Measurements from ENCODE around the gene CREB1. TPM values are rescaled to one million over a fixed set of nuclear protein-coding genes. Genes with fewer than 3 reads are reported as not detected.
"Not testable (repeated sequence)": the region's sequence is repeated elsewhere in the genome, so short reads cannot be mapped to it uniquely, and the experiment has no call there.

Gene CREB1
- polyA plus RNA-seq, 1 donor from 2014 or later = 84.5 TPM

GRCh38 chr2:207496936-207497335 lies 32.8 kb upstream of the CREB1 start:
- not testable (repeated sequence) for H3K36me3 Mint-ChIP-seq, H3K27me3 Mint-ChIP-seq, H3K27ac Mint-ChIP-seq, H3K4me3 Mint-ChIP-seq, H3K9me3 Mint-ChIP-seq
- H3K4me1 Mint-ChIP-seq = peaks cover 23 to 30% (median 25%) of the 10 kb centered on the region in 3 donors

- H3K27ac Mint-ChIP-seq = no peak overlapping the region
- H3K36me3 Mint-ChIP-seq = peaks cover 3% of the 10 kb centered on the region
Measured at GRCh38 chr2:207497596-207497995, 32.2 kb upstream of the CREB1 start.

GRCh38 chr2:207498427-207498826 lies 31.3 kb upstream of the CREB1 start:
- peaks cover 0 to 1% (median 0%) of the 10 kb centered on the region in 3 donors for H3K9me3 Mint-ChIP-seq
- H3K27ac Mint-ChIP-seq = no peak overlapping the region
- H3K4me1 Mint-ChIP-seq = peaks cover 33 to 35% (median 34%) of the 10 kb centered on the region in 3 donors
- H3K36me3 Mint-ChIP-seq = peaks cover 3% of the 10 kb centered on the region
- no peak overlapping the region for H3K4me3 Mint-ChIP-seq
- no peaks in the 10 kb centered on the region for H3K27me3 Mint-ChIP-seq

More at GRCh38 chr2:207497596-207497995, 32.2 kb upstream of the CREB1 start:
- Mint-ChIP-seq H3K9me3 (peaks cover 0 to 1% (median 0%) of the 10 kb centered on the region in 3 donors), H3K4me3 (no peak overlapping the region), H3K27me3 (no peaks in the 10 kb centered on the region), H3K4me1 (peaks cover 29 to 35% (median 31%) of the 10 kb centered on the region in 3 donors)

- Mint-ChIP-seq H3K4me1 (peaks cover 39 to 42% (median 39%) of the 10 kb centered on the region in 3 donors), H3K36me3 (peaks cover 3% of the 10 kb centered on the region), H3K9me3 (peaks cover 0 to 1% (median 0%) of the 10 kb centered on the region in 3 donors), H3K27ac (peak overlapping the region in 1 of 3 donors; percentile 10), H3K4me3 (peak overlapping the region in 1 of 4 donors; percentile 41), H3K27me3 (no peaks in the 10 kb centered on the region)
Measured at GRCh38 chr2:207499114-207499513, 30.6 kb upstream of the CREB1 start.

- Mint-ChIP-seq H3K27ac (peak overlapping the region; percentile 46 to 91 (median 87)), H3K36me3 (peaks cover 3% of the 10 kb centered on the region), H3K9me3 (peaks cover 0 to 1% (median 0%) of the 10 kb centered on the region in 3 donors), H3K27me3 (no peaks in the 10 kb centered on the region), H3K4me1 (peaks cover 56 to 66% (median 61%) of the 10 kb centered on the region in 3 donors), H3K4me3 (peak overlapping the region in 1 of 4 donors; percentile 25)
Measured at GRCh38 chr2:207501802-207502576, 27.8 kb upstream of the CREB1 start.

- peaks cover 3% of the 10 kb centered on the region for H3K36me3 Mint-ChIP-seq
- H3K4me1 Mint-ChIP-seq = peaks cover 56 to 66% (median 61%) of the 10 kb centered on the region in 3 donors
- peaks cover 0 to 1% (median 0%) of the 10 kb centered on the region in 3 donors for H3K9me3 Mint-ChIP-seq
- peak overlapping the region; percentile 46 to 91 (median 87) for H3K27ac Mint-ChIP-seq
- no peaks in the 10 kb centered on the region for H3K27me3 Mint-ChIP-seq
- H3K4me3 Mint-ChIP-seq = peak overlapping the region in 3 of 4 donors; percentile 3 to 82 (median 81)
Measured at GRCh38 chr2:207502577-207503198, 27.1 kb upstream of the CREB1 start.

- Mint-ChIP-seq H3K4me3 (peak overlapping the region; percentile 3 to 82 (median 64)), H3K9me3 (peaks cover 0 to 1% (median 0%) of the 10 kb centered on the region in 3 donors), H3K4me1 (peaks cover 56 to 64% (median 61%) of the 10 kb centered on the region in 3 donors), H3K36me3 (peaks cover 3% of the 10 kb centered on the region), H3K27ac (peak overlapping the region; percentile 46 to 91 (median 87)), H3K27me3 (no peaks in the 10 kb centered on the region)
Measured at GRCh38 chr2:207503234-207503633, 26.5 kb upstream of the CREB1 start.

- Mint-ChIP-seq H3K4me3 (peak overlapping the region in 3 of 4 donors; percentile 15 to 84 (median 34)), H3K36me3 (peaks cover 8% of the 10 kb centered on the region), H3K27ac (peak overlapping the region in 2 of 3 donors; percentile 7 to 74), H3K9me3 (peaks cover 0 to 1% (median 0%) of the 10 kb centered on the region in 3 donors), H3K4me1 (peaks cover 51 to 59% (median 55%) of the 10 kb centered on the region in 3 donors), H3K27me3 (no peaks in the 10 kb centered on the region)
Measured at GRCh38 chr2:207504513-207505170, 25.1 kb upstream of the CREB1 start.

- peak overlapping the region in 2 of 3 donors; percentile 7 to 74 for H3K27ac Mint-ChIP-seq
- H3K4me3 Mint-ChIP-seq = peak overlapping the region in 3 of 4 donors; percentile 15 to 84 (median 34)
- H3K27me3 Mint-ChIP-seq = no peaks in the 10 kb centered on the region
- peaks cover 0 to 1% (median 0%) of the 10 kb centered on the region in 3 donors for H3K9me3 Mint-ChIP-seq
- peaks cover 8% of the 10 kb centered on the region for H3K36me3 Mint-ChIP-seq
- peaks cover 49 to 55% (median 55%) of the 10 kb centered on the region in 3 donors for H3K4me1 Mint-ChIP-seq
Measured at GRCh38 chr2:207505171-207505570, 24.6 kb upstream of the CREB1 start.

- Mint-ChIP-seq H3K4me1 (peaks cover 43 to 51% (median 50%) of the 10 kb centered on the region in 3 donors), H3K36me3 (peaks cover 8% of the 10 kb centered on the region), H3K9me3 (peaks cover 0 to 1% (median 0%) of the 10 kb centered on the region in 3 donors), H3K4me3 (peak overlapping the region in 2 of 4 donors; percentile 18 to 63), H3K27ac (peak overlapping the region in 1 of 3 donors; percentile 7), H3K27me3 (no peaks in the 10 kb centered on the region)
Measured at GRCh38 chr2:207505728-207506127, 24.0 kb upstream of the CREB1 start.

- no peaks in the 10 kb centered on the region for H3K27me3 Mint-ChIP-seq
- H3K4me3 Mint-ChIP-seq = no peak overlapping the region
- peaks cover 5% of the 10 kb centered on the region for H3K36me3 Mint-ChIP-seq
- H3K27ac Mint-ChIP-seq = peak overlapping the region in 1 of 3 donors; percentile 67
- H3K4me1 Mint-ChIP-seq = peaks cover 40 to 51% (median 47%) of the 10 kb centered on the region in 3 donors
- peaks cover 0 to 3% (median 0%) of the 10 kb centered on the region in 3 donors for H3K9me3 Mint-ChIP-seq
Measured at GRCh38 chr2:207506426-207506825, 23.3 kb upstream of the CREB1 start.

GRCh38 chr2:207510148-207510547 lies 19.6 kb upstream of the CREB1 start:
- Mint-ChIP-seq H3K9me3 (peaks cover 0 to 2% (median 0%) of the 10 kb centered on the region in 3 donors), H3K27ac (no peak overlapping the region), H3K27me3 (no peaks in the 10 kb centered on the region), H3K4me3 (no peak overlapping the region), H3K36me3 (peaks cover 5% of the 10 kb centered on the region), H3K4me1 (peaks cover 10 to 18% (median 18%) of the 10 kb centered on the region in 3 donors)

- Mint-ChIP-seq H3K36me3 (peaks cover 9% of the 10 kb centered on the region), H3K4me3 (no peak overlapping the region)
Measured at GRCh38 chr2:207511851-207512250, 17.9 kb upstream of the CREB1 start.

GRCh38 chr2:207512356-207512755 lies 17.4 kb upstream of the CREB1 start:
- Mint-ChIP-seq H3K27ac (no peak overlapping the region), H3K4me3 (no peak overlapping the region), H3K9me3 (peaks cover 0 to 2% (median 0%) of the 10 kb centered on the region in 3 donors), H3K36me3 (peaks cover 13% of the 10 kb centered on the region), H3K27me3 (no peaks in the 10 kb centered on the region), H3K4me1 (peaks cover 2 to 4% (median 3%) of the 10 kb centered on the region in 3 donors)

More at GRCh38 chr2:207511851-207512250, 17.9 kb upstream of the CREB1 start:
- Mint-ChIP-seq H3K4me1 (peaks cover 0 to 4% (median 3%) of the 10 kb centered on the region in 3 donors), H3K9me3 (peaks cover 0 to 2% (median 0%) of the 10 kb centered on the region in 3 donors), H3K27ac (no peak overlapping the region), H3K27me3 (no peaks in the 10 kb centered on the region)
